Karpas-422 (cell line): Measurements from ENCODE around the gene LUZP2. TPM values are rescaled to one million over a fixed set of nuclear protein-coding genes. Genes with fewer than 3 reads are reported as not detected.

Experiments
- DNase-seq: peaks from one replicate; pipeline ENCODE4 v3.0.0-alpha.2; 2015
- H2AFZ ChIP-seq: fragments of 200-600 bp; sonication (generic); 2 replicates; pipeline ENCODE4 v1.6.1; 2014; ENCODE audit warnings: antibody characterized with exemption, low read length, mixed read lengths
- H3K27ac ChIP-seq: fragments of 200-600 bp; sonication (generic); 2 replicates; pipeline ENCODE4 v1.5.1; 2014; ENCODE audit warnings: mild to moderate bottlenecking, low read length, moderate library complexity
- H3K27me3 ChIP-seq: fragments of 200-600 bp; sonication (generic); 2 replicates; pipeline ENCODE4 v1.6.1; 2014; ENCODE audit warnings: low read length, mixed read lengths
- H3K36me3 ChIP-seq: fragments of 200-600 bp; sonication (generic); 2 replicates; pipeline ENCODE4 v1.6.1; 2014; ENCODE audit warnings: low read length, mixed read lengths; ENCODE audit not compliant: insufficient read depth
- H3K4me1 ChIP-seq: fragments of 200-600 bp; sonication (generic); 2 replicates; pipeline ENCODE4 v1.6.1; 2014; ENCODE audit warnings: mild to moderate bottlenecking, low read length, mixed read lengths
- H3K4me2 ChIP-seq: fragments of 200-600 bp; sonication (generic); 2 replicates; pipeline ENCODE4 v1.6.1; 2014; ENCODE audit warnings: low read length, low read depth, mild to moderate bottlenecking; ENCODE audit not compliant: poor library complexity, severe bottlenecking
- H3K4me3 ChIP-seq: fragments of 200-600 bp; sonication (generic); 2 replicates; pipeline ENCODE4 v1.5.1; 2014; ENCODE audit warnings: mild to moderate bottlenecking, antibody characterized with exemption, low read length, mixed read lengths
- H3K79me2 ChIP-seq: fragments of 200-600 bp; sonication (generic); 2 replicates; pipeline ENCODE4 v1.6.1; 2014; ENCODE audit warnings: mild to moderate bottlenecking, low read length, mixed read lengths
- H3K9ac ChIP-seq: fragments of 200-600 bp; sonication (generic); 2 replicates; pipeline ENCODE4 v1.6.0; 2014; ENCODE audit warnings: low read length
- H3K9me2 ChIP-seq: fragments of 200-600 bp; sonication (generic), shearing (Covaris generic); replicated peaks from 2 replicates; pipeline ENCODE4 v1.6.0; 2014; ENCODE audit warnings: mild to moderate bottlenecking, low read length, moderate library complexity; ENCODE audit not compliant: insufficient read depth
- H3K9me3 ChIP-seq: fragments of 300-700, 200-600 bp; sonication (generic); 2 replicates; pipeline ENCODE4 v1.6.1; 2014; ENCODE audit warnings: low read length, mixed read lengths
- H4K20me1 ChIP-seq: fragments of 200-600 bp; sonication (generic); 2 replicates; pipeline ENCODE4 v1.6.1; 2014; ENCODE audit warnings: mild to moderate bottlenecking, antibody characterized with exemption, low read length, low read depth; ENCODE audit not compliant: insufficient read depth
- total RNA-seq: library from RNA; depleted of rRNA; stranded (reverse); fragments of >200 nt; shearing (Covaris generic); gene quantifications from 2 replicates; pipeline ENCODE4 v1.2.3, GENCODE V29; 2014; ENCODE audit warnings: low replicate concordance

The LUZP2 gene
- total RNA-seq, 1 experiment from 2014 or later = not detected

DNA sequence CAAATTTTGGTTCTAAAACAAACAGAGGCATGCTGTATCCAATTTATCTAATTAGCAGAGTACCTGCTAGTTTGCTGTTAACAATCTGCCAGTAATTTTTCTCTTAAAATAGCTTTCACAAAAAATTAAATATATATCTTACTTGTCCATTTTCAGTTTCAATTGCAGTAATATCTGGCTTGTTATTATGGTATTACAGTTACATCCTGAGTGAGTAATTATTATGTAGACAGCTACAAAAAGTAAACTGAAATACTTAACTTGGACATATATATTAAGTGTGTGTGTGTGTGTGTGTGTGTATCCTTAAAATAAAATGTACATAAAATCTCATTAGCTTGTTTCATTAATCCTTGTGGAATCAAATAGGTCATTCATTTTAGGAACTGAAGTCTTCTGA, 148.7 kb downstream of the LUZP2 start:
- H3K27ac ChIP-seq = no peak overlapping the region
- H3K4me3 ChIP-seq = no peak overlapping the region
- no peaks in the 10 kb centered on the region for H3K79me2 ChIP-seq
- H3K36me3 ChIP-seq = no peaks in the 10 kb centered on the region
- no peak overlapping the region for H3K4me2 ChIP-seq
- no peaks in the 10 kb centered on the region for H3K27me3 ChIP-seq
- no peaks in the 10 kb centered on the region for H3K4me1 ChIP-seq
- H3K9me3 ChIP-seq = peaks cover 7% of the 10 kb centered on the region; the same call in 1 of the 2 replicates
- no peak overlapping the region for H3K9ac ChIP-seq
- H4K20me1 ChIP-seq = no peaks in the 10 kb centered on the region
- no peaks in the 10 kb centered on the region for H3K9me2 ChIP-seq
- no peak for DNase-seq
- no peak overlapping the region for H2AFZ ChIP-seq

DNA sequence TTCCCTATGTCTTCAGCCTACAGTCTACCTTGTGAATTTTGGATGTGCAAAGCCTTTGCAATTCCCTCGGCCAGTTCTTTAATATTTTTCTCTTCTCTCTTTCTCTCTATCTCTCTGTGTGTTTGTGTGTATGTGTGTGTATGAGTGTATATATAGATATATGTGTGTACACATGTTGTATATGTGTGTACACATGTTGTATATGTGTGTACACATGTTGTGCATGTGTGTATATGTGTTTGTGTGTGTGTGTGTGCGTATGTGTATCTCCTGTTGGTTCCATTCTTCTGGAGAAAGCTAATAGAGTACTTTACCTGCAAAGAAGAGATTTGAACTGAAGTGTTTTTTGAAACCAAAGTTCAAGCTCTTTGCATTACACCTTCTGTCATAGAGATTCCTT, 155.0 kb downstream of the LUZP2 start:
- Histone ChIP-seq H3K27me3 (no peaks in the 10 kb centered on the region), H3K79me2 (no peaks in the 10 kb centered on the region), H2AFZ (no peak overlapping the region), H3K9me2 (no peaks in the 10 kb centered on the region), H3K36me3 (no peaks in the 10 kb centered on the region), H3K4me1 (no peaks in the 10 kb centered on the region), H3K9ac (no peak overlapping the region), H3K4me2 (no peak overlapping the region), H3K27ac (no peak overlapping the region), H3K4me3 (no peak overlapping the region), H4K20me1 (no peaks in the 10 kb centered on the region), H3K9me3 (peaks cover 4% of the 10 kb centered on the region; the same call in 1 of the 2 replicates)
- no peak for DNase-seq

DNA sequence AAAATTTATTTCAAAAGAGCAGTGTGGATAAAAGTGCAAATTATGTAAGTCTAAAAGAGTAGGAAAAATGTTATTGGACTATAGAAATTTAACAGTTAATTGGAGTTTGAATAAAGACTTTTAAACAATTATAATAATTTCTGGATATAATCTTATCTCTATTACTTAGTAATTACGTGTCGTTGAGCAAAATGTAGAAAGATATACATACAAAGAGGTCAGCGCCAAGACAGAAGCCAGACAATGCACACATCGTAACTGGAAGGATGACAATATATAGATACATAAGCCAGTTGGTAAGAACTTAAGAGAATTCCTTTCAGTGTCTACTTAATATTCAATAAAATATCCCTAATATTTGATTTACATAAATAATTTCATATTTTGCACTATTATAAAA, 157.0 kb downstream of the LUZP2 start:
- no peak overlapping the region for H3K4me3 ChIP-seq
- H3K27ac ChIP-seq = no peak overlapping the region
- no peaks in the 10 kb centered on the region for H3K36me3 ChIP-seq
- no peak for DNase-seq
- H2AFZ ChIP-seq = no peak overlapping the region
- peaks cover 4% of the 10 kb centered on the region; the same call in 1 of the 2 replicates for H3K9me3 ChIP-seq
- no peaks in the 10 kb centered on the region for H3K4me1 ChIP-seq
- H3K79me2 ChIP-seq = no peaks in the 10 kb centered on the region
- H4K20me1 ChIP-seq = no peaks in the 10 kb centered on the region
- no peaks in the 10 kb centered on the region for H3K9me2 ChIP-seq
- no peak overlapping the region for H3K9ac ChIP-seq
- H3K27me3 ChIP-seq = no peaks in the 10 kb centered on the region
- H3K4me2 ChIP-seq = no peak overlapping the region

DNA sequence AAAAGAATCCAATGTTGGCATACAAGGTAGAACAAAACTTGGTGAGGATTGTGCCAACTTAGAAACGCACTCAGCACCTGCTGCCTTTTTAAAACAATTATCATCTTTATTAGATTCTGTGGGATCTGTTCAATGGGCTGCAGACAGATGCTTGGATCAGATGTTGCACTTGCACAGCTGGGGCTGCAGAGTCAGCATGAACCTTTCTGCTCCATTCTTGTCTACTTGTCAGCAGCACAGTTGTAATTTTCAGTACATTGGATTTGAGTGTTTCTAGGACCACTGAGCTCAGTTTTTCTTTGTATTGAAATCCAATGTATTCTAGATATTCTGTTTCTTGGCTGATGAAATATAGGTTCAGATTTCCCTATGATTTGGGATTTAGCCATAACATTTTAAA, 164.5 kb downstream of the LUZP2 start:
- H4K20me1 ChIP-seq = no peaks in the 10 kb centered on the region
- H3K36me3 ChIP-seq = no peaks in the 10 kb centered on the region
- no peak for DNase-seq
- H2AFZ ChIP-seq = no peak overlapping the region
- H3K9me2 ChIP-seq = no peaks in the 10 kb centered on the region
- H3K9ac ChIP-seq = no peak overlapping the region
- H3K27me3 ChIP-seq = no peaks in the 10 kb centered on the region
- peaks cover 3% of the 10 kb centered on the region for H3K9me3 ChIP-seq
- H3K27ac ChIP-seq = no peak overlapping the region
- no peak overlapping the region for H3K4me2 ChIP-seq
- H3K4me3 ChIP-seq = no peak overlapping the region
- no peaks in the 10 kb centered on the region for H3K79me2 ChIP-seq
- H3K4me1 ChIP-seq = no peaks in the 10 kb centered on the region

DNA sequence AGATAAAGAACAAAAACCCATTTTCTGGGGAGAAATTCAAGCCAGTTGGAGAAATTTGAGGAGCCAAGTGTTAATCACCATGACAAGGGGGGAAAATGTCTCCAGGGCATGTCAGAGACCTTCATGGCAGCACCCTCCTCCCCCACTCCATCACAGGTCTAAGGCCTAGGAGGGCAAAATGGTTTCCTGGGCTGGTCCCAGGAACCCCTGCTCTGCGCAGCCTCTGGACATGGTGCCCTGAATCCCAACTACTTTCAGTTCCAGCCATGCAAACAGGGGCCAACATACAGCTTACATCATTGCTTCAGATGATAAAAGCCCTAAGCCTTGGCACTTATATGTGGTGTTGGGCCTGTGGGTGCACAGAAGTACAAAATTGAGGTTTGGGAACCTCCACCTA, 167.5 kb downstream of the LUZP2 start:
- H3K9ac ChIP-seq = no peak overlapping the region
- no peaks in the 10 kb centered on the region for H3K79me2 ChIP-seq
- DNase-seq = no peak
- no peaks in the 10 kb centered on the region for H3K9me2 ChIP-seq
- no peaks in the 10 kb centered on the region for H3K27me3 ChIP-seq
- H3K27ac ChIP-seq = no peak overlapping the region
- no peaks in the 10 kb centered on the region for H3K4me1 ChIP-seq
- H4K20me1 ChIP-seq = no peaks in the 10 kb centered on the region
- no peak overlapping the region for H3K4me3 ChIP-seq
- no peak overlapping the region for H3K4me2 ChIP-seq
- no peaks in the 10 kb centered on the region for H3K36me3 ChIP-seq
- H2AFZ ChIP-seq = no peak overlapping the region
- peaks cover 7% of the 10 kb centered on the region for H3K9me3 ChIP-seq

DNA sequence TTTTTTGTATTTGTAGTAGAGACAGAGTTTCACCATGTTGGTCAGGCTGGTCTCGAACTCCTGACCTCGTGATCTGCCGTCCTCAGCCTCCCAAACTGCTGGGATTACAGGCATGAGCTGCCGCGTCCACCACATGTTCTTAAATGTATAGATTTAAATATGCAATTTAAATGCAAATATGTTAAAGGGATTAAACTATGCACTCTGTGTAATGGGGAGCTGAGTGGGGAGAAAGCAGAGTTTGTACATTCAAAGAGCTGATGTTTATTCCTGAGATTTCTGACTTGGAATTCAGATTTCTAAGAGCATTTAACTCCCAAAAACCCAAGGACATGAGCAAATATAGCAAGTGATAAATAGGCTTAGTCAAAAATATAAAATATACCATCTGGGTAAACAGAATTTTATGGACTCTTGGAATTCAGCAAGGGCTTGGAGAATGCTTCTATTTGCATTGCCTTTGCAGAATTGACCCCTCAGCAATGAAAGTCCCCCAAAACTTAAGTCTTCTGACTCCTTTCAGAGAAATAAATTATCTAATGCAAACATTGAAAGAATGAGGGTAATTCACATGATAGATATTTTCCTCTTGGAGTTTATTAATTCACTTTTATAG, 170.6 kb downstream of the LUZP2 start:
- Histone ChIP-seq H3K4me3 (no peak overlapping the region), H3K9ac (no peak overlapping the region), H3K9me2 (no peaks in the 10 kb centered on the region), H3K4me1 (no peaks in the 10 kb centered on the region), H2AFZ (no peak overlapping the region), H4K20me1 (no peaks in the 10 kb centered on the region), H3K27me3 (no peaks in the 10 kb centered on the region), H3K36me3 (no peaks in the 10 kb centered on the region), H3K4me2 (no peak overlapping the region), H3K27ac (no peak overlapping the region), H3K79me2 (no peaks in the 10 kb centered on the region), H3K9me3 (peaks cover 7% of the 10 kb centered on the region)
- no peak for DNase-seq

DNA sequence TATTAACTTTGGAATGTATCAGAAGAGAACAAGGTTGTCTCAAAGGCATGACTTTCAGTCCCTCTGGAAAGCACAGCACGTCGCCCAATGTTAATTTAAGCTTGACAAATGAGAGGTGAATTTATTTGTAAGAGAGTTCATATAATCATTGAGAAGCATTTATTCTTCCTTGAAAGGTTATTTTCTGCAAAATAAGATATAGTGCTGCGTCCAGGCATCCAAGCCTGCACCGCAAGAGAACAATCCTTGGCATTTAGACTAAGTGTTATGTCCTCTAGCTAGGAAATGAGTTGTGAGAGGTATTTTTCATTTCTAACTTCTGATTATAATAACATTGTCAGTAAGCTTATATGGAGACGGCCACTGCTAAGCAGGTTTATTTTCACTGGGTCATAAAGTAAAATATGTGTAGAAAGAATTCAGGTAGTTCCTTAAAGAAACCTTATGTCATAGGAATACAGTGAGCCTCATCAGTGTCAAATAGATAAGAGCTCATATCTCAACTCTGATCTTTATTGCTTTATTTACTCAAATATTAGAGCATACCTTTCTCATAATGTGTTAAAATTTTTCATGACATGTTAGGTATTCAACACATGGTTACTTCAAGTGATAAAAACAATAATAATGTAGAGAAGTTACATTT, 182.0 kb downstream of the LUZP2 start:
- no peak overlapping the region for H3K4me3 ChIP-seq

DNA sequence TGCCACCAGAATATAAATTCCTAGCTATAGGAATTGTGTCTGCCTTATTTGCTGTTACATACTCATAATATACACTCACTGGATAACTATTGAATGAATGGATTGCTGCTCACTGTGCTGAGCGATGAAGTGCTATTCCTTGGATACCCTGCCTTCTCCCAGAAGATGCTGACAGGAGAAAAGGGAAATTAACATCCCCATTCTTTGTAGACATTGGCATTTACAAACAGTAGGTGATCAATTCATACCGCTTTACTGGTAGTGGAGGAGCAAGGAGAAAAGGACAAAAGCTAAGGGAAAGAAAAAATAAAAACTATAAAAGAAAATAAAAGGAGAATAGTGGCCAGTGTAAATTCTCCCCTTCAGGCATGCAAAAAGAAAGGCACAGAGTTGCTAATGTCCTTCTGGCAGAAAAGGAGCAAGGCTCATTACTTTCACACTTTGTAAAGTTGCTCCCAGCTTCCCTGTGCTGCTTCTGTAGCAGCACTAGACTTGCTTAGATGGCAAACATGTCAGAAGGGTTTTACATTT, 183.0 kb downstream of the LUZP2 start:
- Histone ChIP-seq H3K4me2 (no peak overlapping the region), H3K9ac (no peak overlapping the region), H3K4me3 (no peak overlapping the region), H4K20me1 (no peaks in the 10 kb centered on the region), H3K4me1 (no peaks in the 10 kb centered on the region), H3K79me2 (no peaks in the 10 kb centered on the region), H3K36me3 (no peaks in the 10 kb centered on the region), H3K27ac (no peak overlapping the region), H2AFZ (no peak overlapping the region), H3K27me3 (no peaks in the 10 kb centered on the region), H3K9me2 (0 out of 2 replicates have a peak, but pooled peaks cover 5% of the 10 kb centered on the region), H3K9me3 (peaks cover 7% of the 10 kb centered on the region)
- no peak for DNase-seq

More for the DNA sequence above, 182.0 kb downstream of the LUZP2 start:
- no peak for DNase-seq
- H3K9me3 ChIP-seq = peaks cover 11% of the 10 kb centered on the region
- 0 out of 2 replicates have a peak, but pooled peaks cover 5% of the 10 kb centered on the region for H3K9me2 ChIP-seq
- H2AFZ ChIP-seq = no peak overlapping the region
- H3K4me2 ChIP-seq = no peak overlapping the region
- no peak overlapping the region for H3K9ac ChIP-seq
- H3K27me3 ChIP-seq = no peaks in the 10 kb centered on the region
- no peaks in the 10 kb centered on the region for H3K4me1 ChIP-seq
- no peaks in the 10 kb centered on the region for H3K36me3 ChIP-seq
- no peaks in the 10 kb centered on the region for H3K79me2 ChIP-seq
- no peaks in the 10 kb centered on the region for H4K20me1 ChIP-seq
- H3K27ac ChIP-seq = no peak overlapping the region
